Fibroblast of gingiva (primary cell): ENCODE data around the gene ADIRF.
"Not testable (repeated sequence)": the region's sequence is repeated elsewhere in the genome, so short reads cannot be mapped to it uniquely, and the experiment has no call there.

ENCODE experiments used
- DNase-seq: peaks from one replicate; pipeline ENCODE4 v3.0.0-alpha.2; 2011; ENCODE audit warnings: low read depth

The ADIRF gene

GRCh38 chr10:86960863-86961434, 7.3 kb upstream of the ADIRF start:
- no peak for DNase-seq

GRCh38 chr10:86961481-86962091, 6.7 kb upstream of the ADIRF start:
- no peak for DNase-seq

GRCh38 chr10:86962136-86962980, 5.9 kb upstream of the ADIRF start:
- no peak for DNase-seq

GRCh38 chr10:86962981-86963310, 5.3 kb upstream of the ADIRF start:
- DNase-seq, result no peak

- DNase-seq, result no peak
These were observed 4.9 kb upstream of the ADIRF start for GRCh38 chr10:86963341-86963919.

- no peak for DNase-seq
These were observed 4.0 kb upstream of the ADIRF start for GRCh38 chr10:86964061-86964846.

- no peak for DNase-seq
These were observed 3.5 kb upstream of the ADIRF start for GRCh38 chr10:86964847-86965190.

GRCh38 chr10:86965986-86966654, 2.2 kb upstream of the ADIRF start:
- DNase-seq, result no peak

- no peak for DNase-seq
These were observed 771 bp upstream of the ADIRF start for GRCh38 chr10:86967481-86967941.

GRCh38 chr10:86968994-86969355, 693 bp downstream of the ADIRF start:
- DNase-seq, result no peak

GRCh38 chr10:86969421-86970041, 1.2 kb downstream of the ADIRF start:
- peak; percentile 43 for DNase-seq

- DNase-seq, result peak; percentile 84
These were observed 2.1 kb downstream of the ADIRF start for GRCh38 chr10:86970162-86970981.

- DNase-seq, result no peak
These were observed 2.6 kb downstream of the ADIRF start for GRCh38 chr10:86970982-86971231.

GRCh38 chr10:86971232-86971991, 3.1 kb downstream of the ADIRF start:
- peak; percentile 88 for DNase-seq

GRCh38 chr10:86972613-86973380, 4.5 kb downstream of the ADIRF start:
- no peak for DNase-seq

- DNase-seq, result no peak
These were observed 6.2 kb downstream of the ADIRF start for GRCh38 chr10:86974484-86974883.

- DNase-seq, result no peak
These were observed 8.2 kb downstream of the ADIRF start for GRCh38 chr10:86976362-86977056.

- DNase-seq, result not testable (repeated sequence)
These were observed 10.2 kb downstream of the ADIRF start for GRCh38 chr10:86978457-86978856.
